GM06990 (cell line): Measurements from ENCODE around the gene PI4K2A.
A peak's percentile ranks its signal among the peaks of the same experiment; 100 is the strongest.

ENCODE experiments used
- DNase-seq: peaks from one replicate; pipeline ENCODE4 v3.0.0-alpha.2; 2011; ENCODE audit not compliant: insufficient read length; ENCODE audit errors: extremely low read depth
- H3K27me3 ChIP-seq: replicated peaks from 2 replicates; pipeline ENCODE4 v1.6.0; 2011; ENCODE audit warnings: low read length; ENCODE audit not compliant: control insufficient read depth, insufficient read depth
- H3K36me3 ChIP-seq: 2 replicates; pipeline ENCODE4 v1.5.1; 2011; ENCODE audit warnings: low read length; ENCODE audit not compliant: control insufficient read depth, insufficient read depth
- H3K4me3 ChIP-seq: replicated peaks from 2 replicates; pipeline ENCODE4 v1.5.1; 2011; ENCODE audit warnings: low read depth, mild to moderate bottlenecking, control low read depth, low read length
- CTCF ChIP-seq: IDR thresholded peaks from 2 replicates; pipeline ENCODE4 v1.5.1; 2011; ENCODE audit warnings: low read length, control low read depth, mild to moderate bottlenecking, inconsistent platforms; ENCODE audit not compliant: insufficient read depth, poor library complexity, severe bottlenecking

Gene PI4K2A

GRCh38 chr10:97714401-97715258 lies 74.2 kb downstream of the PI4K2A start:
- no peak for TF ChIP-seq CTCF
- peak overlapping the region; percentile 61 for H3K4me3 ChIP-seq
- DNase-seq: no peak
- no peaks in the 10 kb centered on the region for H3K27me3 ChIP-seq
- H3K36me3 ChIP-seq: no peaks in the 10 kb centered on the region

- DNase-seq: no peak
- Histone ChIP-seq H3K27me3 (no peaks in the 10 kb centered on the region), H3K36me3 (no peaks in the 10 kb centered on the region), H3K4me3 (no peak overlapping the region)
- TF ChIP-seq CTCF: no peak
Observed at GRCh38 chr10:97715259-97715874, 74.9 kb downstream of the PI4K2A start.

GRCh38 chr10:97717627-97718026 lies 77.2 kb downstream of the PI4K2A start:
- Histone ChIP-seq H3K4me3 (no peak overlapping the region), H3K27me3 (no peaks in the 10 kb centered on the region), H3K36me3 (no peaks in the 10 kb centered on the region)
- no peak for DNase-seq
- no peak for TF ChIP-seq CTCF

- no peak for DNase-seq
- no peak for TF ChIP-seq CTCF
- no peaks in the 10 kb centered on the region for H3K36me3 ChIP-seq
- H3K4me3 ChIP-seq: no peak overlapping the region
- no peaks in the 10 kb centered on the region for H3K27me3 ChIP-seq
Observed at GRCh38 chr10:97718178-97718577, 77.7 kb downstream of the PI4K2A start.

GRCh38 chr10:97718659-97719142 lies 78.2 kb downstream of the PI4K2A start:
- TF ChIP-seq CTCF: no peak
- H3K4me3 ChIP-seq: no peak overlapping the region
- no peak for DNase-seq

More at GRCh38 chr10:97718659-97719142, 78.2 kb downstream of the PI4K2A start:
- Histone ChIP-seq H3K27me3 (no peaks in the 10 kb centered on the region), H3K36me3 (no peaks in the 10 kb centered on the region)
